HG02798 (cell line): Measurements from ENCODE around the gene ELMO1.

Experiments used
- ATAC-seq: cut with Tn5 transposase; IDR thresholded peaks from one replicate; pipeline ENCODE4 v1.9.1; 2021; ENCODE audit warnings: mild to moderate bottlenecking; ENCODE audit not compliant: unreplicated experiment, poor library complexity

Gene ELMO1

DNA sequence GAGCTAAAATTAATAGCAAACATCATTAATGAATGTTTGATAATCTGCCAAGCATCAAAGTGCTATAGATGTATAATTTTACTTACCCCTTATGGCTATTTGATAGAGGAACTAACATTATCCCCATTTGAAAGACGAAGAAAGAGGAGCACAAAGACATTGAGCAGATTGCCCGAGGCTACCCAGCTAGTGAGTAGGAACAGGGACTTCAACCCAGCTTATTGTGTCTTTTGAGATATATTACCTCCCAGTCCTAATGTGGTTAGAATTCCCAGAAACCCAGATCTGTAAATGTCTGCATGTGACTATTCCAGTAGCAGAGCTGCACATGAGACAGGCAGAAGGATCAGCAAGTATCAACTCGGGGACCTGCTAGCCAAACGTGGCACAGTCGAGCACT lies 564.3 kb downstream of the ELMO1 start:
- no peak for ATAC-seq

DNA sequence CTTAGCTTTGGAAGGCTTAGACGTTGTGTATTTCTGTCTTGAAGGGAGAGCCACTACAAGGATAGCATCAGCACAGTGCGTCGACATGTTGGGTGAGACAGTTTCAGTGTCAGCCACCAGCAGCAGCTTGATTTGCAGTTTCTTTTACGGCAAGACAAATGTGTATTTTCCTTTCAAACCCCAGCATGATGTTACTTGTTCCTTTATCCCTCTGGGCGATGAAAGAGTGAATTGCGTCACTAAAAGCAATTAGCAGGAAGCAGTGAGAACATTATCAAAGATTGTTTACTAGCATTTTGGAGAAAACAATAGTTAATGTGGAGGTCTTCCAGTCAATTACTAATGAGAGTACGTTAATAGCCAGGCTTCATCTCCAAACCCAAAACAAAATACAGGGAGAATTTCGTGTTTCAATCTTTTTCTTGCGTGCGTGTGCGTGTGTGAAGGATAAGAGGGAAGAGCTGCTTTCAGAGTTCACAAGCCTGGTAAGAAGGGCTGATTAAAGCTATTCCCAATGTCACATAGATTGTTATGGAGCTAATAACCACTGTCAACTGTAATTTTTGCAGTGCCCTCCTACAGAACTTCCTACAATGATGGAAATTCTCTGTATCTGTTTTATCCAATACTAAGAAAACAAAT lies 567.3 kb downstream of the ELMO1 start:
- ATAC-seq: no peak

DNA sequence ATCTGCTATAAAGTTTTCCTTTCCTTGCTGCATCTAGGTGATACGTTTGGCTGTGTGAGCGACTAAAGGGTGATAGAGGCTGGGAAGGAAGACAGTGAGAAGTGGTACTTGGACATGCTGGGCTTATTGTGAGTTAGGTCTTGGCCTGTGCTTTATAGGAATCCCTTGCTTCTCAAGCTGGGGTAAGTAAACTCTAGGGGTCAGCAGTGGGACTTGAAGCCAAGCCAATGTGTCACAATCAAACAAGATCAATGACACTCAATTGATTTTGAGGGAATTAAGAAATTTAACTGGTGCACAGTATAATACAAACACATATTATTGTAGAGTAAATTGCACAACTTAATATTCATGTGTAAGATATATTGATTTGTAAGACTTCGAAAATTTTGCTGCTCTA lies 568.6 kb downstream of the ELMO1 start:
- no peak for ATAC-seq

DNA sequence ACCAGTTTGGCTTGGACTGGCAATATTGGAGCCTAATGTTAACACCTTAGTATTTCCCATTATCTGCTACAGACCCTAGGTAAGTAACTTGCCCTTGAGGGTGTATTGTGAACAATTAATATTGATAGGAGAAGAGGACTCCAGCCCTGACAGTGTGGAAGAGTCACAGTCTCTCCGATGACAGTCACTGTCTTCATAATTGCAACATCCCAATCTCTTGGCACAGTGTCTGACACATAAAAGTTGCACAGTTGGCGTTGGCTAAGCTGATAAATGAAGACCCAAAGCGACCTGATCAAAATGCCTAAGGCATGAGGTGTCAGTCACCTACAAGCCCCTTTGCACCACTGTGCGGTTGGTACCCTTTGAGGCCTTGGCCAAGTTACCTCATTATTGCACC lies 569.6 kb downstream of the ELMO1 start:
- ATAC-seq: no peak

DNA sequence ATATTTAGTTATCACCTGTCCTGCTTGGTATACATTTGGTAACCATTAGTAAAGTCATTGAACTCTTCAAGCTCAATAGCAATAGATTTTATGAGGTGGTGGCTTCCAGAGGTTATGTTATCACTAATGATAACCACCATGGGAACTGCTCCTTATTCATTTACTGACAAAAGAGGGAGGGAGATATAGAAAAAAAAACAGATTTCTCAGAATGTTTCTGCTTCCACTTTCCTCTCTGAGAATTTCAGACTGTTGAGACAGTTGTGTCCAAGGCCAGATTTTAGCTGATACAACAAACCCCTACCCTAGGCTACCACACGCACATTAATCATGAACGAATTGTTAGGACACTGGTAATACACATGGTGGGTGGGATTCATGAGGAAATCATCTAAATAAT lies 570.4 kb downstream of the ELMO1 start:
- ATAC-seq: no peak

DNA sequence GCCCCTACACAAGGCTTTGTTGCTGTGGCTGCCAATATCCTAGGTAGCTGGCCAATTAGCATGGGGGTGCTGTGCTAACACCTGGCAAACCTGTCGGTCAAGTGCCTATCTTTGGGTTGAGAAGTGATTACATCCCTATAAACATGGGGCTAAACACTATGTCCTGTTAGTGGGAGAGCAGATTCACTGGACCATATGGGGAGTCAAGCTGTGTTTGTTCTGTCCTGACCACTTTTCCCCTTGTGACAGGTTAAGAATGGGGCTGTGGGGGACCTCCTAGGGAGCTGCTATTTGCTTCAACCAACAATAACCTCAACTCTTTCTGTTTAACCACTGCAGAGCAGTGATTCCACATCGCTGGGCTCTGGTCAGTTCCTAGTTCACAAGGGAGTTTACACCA lies 572.9 kb downstream of the ELMO1 start:
- ATAC-seq: no peak

DNA sequence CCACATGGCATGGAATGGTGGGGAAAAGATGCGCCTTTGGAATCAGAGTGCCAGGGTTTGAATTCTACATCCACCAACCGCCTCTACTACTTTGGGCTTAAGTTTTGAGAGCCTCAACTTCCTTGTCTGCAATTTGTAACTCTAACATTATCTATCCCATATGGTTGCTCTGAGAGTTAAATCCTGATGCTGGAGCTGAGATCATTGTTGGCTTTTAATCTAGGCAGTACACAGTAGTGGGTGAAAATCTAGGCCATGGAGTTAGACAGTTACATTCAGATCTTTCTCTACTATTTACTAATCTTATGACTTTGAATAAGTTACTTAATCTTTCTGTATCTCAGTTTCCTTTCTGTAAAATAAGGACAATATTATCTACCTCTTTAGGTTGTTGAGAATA lies 574.6 kb downstream of the ELMO1 start:
- no peak for ATAC-seq

DNA sequence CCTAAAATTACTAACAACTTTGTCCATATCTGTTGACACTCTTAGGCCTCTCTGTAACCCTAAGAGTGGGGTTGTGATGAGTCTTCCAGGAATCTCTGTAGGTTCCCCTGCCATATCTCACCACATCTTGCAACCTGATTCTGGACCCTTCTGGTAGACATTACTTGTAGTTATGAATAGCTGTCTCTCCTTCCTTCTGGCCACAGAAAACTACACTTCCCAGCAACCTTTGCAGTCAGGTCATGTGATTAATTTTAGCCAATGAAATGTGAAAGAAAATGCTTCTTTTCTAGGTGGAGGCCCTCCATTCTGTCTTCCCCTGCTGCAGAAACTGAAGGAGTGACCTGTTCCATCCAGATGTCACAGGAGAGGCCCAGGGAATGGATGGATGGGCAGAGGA lies 576.8 kb downstream of the ELMO1 start:
- peak; percentile 34 for ATAC-seq

DNA sequence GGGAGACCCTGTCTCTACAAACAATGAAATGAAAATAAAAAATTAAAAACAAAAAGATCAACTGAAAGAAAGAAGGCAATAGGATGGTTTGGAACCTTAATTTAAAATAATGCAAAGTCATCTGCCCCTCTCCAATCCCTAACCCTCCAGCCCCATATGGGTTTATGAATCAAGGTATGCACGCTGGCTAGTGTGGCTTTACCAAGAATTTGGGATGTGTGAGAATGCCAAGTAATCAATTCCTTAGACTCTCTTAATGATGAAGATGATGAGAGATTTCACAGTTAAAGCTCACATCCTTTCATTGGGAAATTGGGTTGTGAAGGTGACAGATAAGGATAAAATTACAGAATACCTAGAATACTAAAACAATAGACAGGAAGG lies 577.3 kb downstream of the ELMO1 start:
- no peak for ATAC-seq

DNA sequence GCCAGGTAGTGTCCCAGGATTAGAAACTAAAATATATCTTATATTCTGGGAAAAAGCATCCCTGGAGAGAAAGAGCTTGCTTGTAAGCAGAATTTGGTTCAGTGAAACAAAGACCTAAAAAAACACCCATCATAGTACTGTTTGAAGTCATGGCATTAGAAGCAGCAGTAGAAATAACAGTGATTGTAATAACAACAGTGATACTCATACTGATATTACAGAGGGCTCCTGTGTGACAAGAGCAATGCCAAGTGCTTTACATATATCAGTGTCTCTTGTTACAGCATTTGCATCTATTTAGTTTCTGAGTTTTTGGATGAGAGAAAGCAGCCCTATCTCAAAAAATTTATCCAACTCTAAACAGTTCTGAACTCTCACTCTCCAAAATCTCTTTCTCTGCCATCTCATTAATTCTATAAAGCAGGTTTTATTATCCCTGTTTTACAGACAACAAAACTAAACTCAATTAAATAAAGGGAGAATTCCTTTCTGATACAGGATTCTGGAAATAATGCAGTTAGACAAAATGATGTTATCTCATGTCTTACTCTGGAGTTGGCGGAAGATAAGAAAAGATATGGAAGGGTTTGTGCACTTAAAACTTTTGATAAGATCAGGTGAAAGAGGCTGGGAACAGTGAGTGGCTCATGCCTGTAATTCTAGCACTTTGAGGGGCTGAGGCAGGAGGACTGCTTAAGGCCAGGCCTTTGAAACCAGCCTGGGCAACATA lies 577.9 kb downstream of the ELMO1 start:
- no peak for ATAC-seq

DNA sequence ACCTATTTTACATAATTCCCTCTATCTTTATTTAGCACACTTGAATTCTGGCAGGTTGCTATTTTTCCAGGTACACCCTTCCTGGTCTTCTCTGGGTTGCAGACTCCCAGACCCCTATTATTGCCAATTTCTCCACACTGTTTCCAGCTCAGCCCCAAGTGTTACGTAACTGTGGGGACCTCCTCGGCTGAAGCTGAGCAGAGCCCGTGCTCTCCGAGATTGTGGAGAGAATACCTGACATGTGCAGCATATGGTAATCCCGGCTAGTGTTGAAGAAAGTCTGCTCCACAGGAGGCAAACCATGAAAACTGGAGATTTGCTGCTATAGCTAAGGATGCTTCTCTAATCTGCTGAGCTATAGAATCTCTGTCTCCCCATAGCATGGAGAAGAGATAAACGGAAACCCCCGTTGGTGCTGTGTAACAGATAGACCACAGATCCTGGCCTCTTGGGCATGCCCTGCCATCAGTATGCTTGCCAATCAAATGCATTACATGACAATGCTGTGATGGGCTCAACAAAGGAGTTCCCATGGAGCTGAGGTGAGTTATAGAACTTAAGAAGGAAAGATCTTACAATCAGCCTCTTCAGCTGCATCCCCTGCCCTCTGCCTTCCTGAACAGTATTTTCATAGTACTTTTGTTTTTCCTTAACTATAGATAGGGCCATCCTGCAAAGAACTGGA lies 579.8 kb downstream of the ELMO1 start:
- ATAC-seq: no peak

DNA sequence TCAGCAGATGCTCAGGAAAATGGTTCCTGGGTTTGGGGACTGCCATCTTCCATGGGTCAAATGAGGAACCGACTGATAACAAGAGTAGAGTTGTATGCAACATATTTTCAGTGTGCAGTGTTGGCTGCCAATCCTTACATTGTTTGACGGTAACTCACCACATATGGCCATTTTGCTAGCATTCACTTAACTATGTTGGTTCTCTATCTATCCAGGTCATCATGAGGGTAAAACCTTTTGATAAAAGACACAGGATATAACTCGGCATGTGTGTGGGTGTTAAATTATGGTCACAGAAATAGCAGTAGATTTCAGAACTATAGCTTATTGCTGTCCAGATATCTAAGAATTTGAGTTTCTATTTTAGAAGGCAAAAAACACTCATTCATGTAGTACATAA lies 583.6 kb downstream of the ELMO1 start:
- no peak for ATAC-seq

DNA sequence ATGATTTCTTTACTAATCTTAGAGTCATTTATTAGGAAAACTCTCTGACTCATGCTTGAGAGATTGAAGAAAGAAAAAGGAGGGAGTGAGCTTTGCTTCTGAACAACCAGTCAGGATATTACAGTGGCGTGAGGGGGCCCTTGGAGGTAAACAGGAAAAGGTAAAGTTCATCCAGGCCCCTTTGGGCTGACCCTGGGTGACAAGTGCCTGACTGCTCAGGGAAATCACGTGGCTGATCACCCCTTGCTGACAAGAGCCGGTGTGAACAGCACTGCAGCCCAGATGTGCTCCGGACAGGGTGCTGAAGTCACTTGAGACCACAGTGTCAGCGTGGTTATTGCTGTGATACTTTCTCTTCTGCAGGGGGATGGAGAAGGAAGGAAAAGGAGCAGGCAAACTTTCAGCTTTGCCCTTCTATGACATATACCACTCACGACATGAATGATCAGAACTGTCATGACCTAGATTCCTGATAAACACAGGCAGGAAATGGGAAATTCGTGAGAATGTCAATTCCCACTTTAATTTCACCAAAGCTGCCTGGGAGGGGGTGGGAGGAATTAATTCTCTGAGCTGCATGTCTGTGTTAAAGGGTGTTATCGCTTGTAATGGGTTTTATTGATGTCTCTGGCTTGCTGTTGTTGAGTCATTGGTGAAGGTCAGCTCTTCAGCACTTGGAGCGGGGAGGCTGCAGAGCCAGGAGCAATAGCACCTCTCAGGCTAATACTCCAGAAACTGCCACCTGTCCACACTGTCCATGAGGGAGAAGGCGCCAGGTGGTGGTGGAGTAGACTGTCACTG lies 584.6 kb downstream of the ELMO1 start:
- ATAC-seq: no peak

DNA sequence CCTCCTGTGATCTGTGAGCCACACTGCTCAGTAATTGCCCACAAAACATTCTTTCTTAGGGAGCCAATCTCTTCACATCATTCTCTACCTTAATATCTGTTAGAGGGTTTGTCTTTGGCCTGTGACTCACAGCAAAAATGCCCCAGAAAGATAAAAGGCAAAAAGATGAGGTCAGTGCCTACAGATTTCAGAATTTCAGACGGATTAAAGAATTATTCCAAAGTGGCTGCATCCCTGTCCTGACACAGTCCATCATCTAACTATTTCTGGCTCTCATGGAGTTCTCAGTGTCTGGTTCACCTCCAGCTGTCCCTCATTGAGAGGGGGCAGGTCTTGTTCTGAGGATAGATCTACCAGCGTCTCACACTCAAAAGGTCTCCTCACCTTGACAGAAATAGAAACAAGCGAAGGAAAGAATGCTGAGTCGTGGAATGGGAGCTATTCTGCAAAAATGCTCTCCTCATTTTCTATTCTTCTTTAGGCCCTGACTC lies 585.8 kb downstream of the ELMO1 start:
- ATAC-seq: no peak

DNA sequence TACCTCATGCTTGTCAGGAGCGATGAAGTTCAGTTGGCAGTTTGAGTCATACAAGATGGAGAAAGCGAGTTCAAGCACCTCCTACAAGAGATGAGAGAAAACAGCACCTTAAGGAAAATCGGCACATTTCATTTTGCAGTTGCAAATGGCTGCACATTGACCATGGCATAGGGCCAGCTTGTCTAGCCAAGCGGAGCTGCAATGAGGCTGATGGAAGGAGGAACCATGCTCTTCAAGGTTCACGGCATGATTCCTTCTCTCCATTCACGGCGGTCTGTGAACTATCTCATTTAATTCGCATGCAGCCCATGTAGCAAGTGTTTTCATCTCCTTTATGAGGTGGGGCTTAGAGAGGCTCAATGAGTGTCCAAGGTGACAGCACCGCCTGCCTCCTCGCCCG lies 587.0 kb downstream of the ELMO1 start:
- no peak for ATAC-seq

DNA sequence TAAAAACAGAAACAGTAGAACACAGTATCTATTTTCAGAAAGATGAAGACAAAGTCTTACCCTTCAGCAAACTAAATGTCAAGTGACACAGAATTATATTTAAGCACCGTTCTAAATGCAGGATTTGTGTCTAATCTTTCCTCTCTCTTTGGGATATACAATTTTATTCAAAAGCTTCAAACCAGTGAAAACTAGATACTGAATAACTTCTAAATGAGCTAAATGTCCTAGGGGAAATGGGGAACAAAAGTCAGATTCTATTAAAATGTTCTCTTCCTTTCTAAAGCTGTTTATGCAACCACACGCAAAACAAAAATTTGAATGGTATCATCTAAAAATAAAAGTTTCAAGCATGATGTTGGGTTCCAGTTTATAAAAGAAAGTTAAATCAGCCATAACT lies 588.0 kb downstream of the ELMO1 start:
- ATAC-seq: no peak

DNA sequence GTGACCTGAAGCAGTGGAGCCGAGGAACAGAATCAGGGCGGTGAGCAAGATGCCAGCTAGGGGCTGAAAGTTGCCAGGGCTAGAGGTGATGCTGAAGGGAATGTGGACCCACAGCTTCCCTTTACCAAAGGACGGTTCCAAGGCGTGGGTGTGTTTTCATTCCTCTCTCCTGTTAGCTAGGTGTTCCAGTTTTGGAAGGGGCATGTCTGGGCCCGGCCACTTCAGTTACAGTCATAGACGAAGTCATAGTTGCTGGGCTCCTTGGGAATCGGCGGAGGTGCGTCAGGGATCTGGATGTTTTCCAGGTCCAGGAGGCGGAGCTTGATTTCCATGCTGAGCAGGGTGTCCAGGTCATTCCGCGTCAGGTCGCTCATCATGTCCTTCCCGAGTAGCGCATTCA lies 593.3 kb downstream of the ELMO1 start:
- ATAC-seq: no peak

DNA sequence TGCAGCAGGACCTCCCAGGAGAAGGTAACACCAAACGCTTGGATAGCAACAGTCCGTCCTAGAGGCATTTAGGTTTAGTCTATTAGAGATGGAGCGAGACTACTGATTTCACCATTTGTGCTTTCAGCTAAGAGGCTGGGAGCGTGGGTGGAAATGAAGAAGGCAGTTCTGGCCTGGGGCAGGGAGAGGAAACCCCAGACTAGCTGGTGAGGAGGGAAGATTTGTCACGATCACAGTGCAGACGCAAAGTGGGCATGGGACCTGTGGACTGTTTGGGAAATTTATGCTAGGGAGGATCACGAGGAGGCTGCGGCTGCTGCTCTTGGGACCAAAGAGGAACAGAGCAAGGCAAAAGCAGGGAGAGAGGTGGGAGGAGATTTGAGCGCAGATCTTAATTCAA lies 594.0 kb downstream of the ELMO1 start:
- no peak for ATAC-seq

DNA sequence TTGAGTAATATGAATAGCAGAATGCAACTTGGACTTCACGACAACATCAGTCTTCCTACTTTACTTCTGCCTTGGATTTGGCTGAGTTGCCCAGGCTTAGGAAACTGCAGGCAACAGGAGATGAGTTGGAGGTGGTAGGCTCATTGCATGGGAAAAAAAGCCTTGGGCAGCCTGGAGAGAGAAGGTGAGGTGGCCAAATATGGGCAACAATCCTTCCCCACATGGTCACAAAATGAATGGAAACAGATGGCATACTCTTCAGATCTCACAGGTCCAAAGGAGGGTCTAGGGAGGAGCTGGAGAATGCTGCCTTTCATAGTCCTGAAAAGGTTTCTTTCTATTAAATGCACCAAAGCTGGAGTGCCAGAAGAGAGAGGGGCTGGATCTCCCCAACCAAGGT lies 595.7 kb downstream of the ELMO1 start:
- ATAC-seq: no peak

DNA sequence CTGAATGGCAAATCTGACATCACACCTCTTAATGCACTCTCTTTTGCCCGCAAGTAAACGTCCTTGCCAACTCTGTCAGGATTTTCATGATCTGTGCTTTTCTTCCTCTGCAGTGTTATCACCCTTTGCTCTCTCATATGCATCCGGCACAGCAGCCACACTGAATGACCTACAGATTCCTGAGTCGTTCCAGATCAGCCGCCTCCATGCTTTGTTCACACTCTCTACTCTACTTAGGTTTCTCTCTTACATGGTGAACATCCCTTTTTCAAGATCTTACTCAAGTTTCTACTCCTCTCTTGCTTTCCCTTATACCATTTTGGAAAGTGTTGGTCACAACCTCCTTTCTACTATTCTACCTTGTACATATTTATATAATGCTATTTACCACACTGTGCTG lies 596.6 kb downstream of the ELMO1 start:
- ATAC-seq: no peak

DNA sequence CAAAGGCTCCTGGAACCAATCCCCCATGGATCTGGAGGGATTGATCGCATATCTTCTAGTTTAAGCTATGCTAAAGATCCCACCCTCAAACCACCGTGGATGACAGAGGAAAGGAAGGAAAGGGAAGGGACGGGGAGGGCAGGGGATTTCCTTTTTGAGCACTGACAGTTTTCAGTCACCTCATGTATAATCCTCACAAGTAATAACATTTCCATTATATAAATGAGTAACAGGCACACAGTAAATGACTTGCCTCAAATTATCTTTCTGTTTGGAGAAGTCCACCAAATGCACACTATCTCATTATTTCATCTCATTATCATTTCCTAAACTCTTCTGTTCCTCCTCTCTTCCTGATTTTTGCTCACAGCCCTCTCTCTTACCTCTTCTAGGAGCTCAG lies 597.3 kb downstream of the ELMO1 start:
- ATAC-seq: no peak
